ENCODE data around the gene CSMD2.

GRCh38 chr1:33519240-33519884, 645.7 kb downstream of the CSMD2 start:
- no peak for TF ChIP-seq CTCF (IDR thresholded peaks at IDR 0.05)
- no peak for TF ChIP-seq TCF7 (CRISPR knock-in tag; IDR thresholded peaks at IDR 0.05; ENCODE audit: low read depth)

All from WTC11 (cell line).